Activated T-cell treated with anti-CD3 and anti-CD28 coated beads, Interleukin-2, amount 50 U/mL, for 72 hours (primary cell): ENCODE results near the gene BPIFB4. TPM values are rescaled to one million over a fixed set of nuclear protein-coding genes. Genes with fewer than 3 reads are reported as not detected.
"Not testable (repeated sequence)": the region's sequence is repeated elsewhere in the genome, so short reads cannot be mapped to it uniquely, and the experiment has no call there.

Experiments
- ATAC-seq, 2 donors: fragments of 150-1000 bp; cut with Tn5 transposase; replicated peaks in 1 of 2; 2 replicates each; pipeline ENCODE4 v1.10.0; 2021; ENCODE audit warnings: moderate library complexity in 2 of 2, mild to moderate bottlenecking in 1 of 2
- DNase-seq, 2 donors: peaks; one replicate each; pipeline ENCODE4 v3.0.0; 2021 to 2022; ENCODE audit warnings: mixed read lengths in 1 of 2
- H3K27ac Mint-ChIP-seq: one replicate; pipeline ENCODE4 v1.8.0; 2022; ENCODE audit warnings: mild to moderate bottlenecking, moderate library complexity, mixed read lengths
- H3K27me3 Mint-ChIP-seq: one replicate; pipeline ENCODE4 v1.8.0; 2022; ENCODE audit warnings: low read depth, mixed read lengths
- H3K36me3 Mint-ChIP-seq, 2 donors: one replicate each; pipeline ENCODE4 v1.8.0; 2022; ENCODE audit warnings: mixed read lengths in 2 of 2, mild to moderate bottlenecking in 1 of 2; ENCODE audit not compliant: insufficient read depth in 2 of 2
- H3K4me1 Mint-ChIP-seq: one replicate; pipeline ENCODE4 v1.8.0; 2022; ENCODE audit warnings: low read depth, mixed read lengths
- H3K4me3 Mint-ChIP-seq, 2 donors: one replicate each; pipeline ENCODE4 v1.8.0; 2022; ENCODE audit warnings: mild to moderate bottlenecking in 2 of 2, mixed read lengths in 2 of 2, moderate library complexity in 2 of 2
- H3K9me3 Mint-ChIP-seq, 2 donors: one replicate each; pipeline ENCODE4 v1.8.0; 2022; ENCODE audit warnings: mixed read lengths in 2 of 2
- total RNA-seq, 2 donors: library from RNA; stranded (reverse); gene quantifications; one replicate each; pipeline ENCODE4 v1.2.3, GENCODE V29; 2022

BPIFB4 gene
- total RNA-seq, 2 donors from 2014 or later: not detected

DNA sequence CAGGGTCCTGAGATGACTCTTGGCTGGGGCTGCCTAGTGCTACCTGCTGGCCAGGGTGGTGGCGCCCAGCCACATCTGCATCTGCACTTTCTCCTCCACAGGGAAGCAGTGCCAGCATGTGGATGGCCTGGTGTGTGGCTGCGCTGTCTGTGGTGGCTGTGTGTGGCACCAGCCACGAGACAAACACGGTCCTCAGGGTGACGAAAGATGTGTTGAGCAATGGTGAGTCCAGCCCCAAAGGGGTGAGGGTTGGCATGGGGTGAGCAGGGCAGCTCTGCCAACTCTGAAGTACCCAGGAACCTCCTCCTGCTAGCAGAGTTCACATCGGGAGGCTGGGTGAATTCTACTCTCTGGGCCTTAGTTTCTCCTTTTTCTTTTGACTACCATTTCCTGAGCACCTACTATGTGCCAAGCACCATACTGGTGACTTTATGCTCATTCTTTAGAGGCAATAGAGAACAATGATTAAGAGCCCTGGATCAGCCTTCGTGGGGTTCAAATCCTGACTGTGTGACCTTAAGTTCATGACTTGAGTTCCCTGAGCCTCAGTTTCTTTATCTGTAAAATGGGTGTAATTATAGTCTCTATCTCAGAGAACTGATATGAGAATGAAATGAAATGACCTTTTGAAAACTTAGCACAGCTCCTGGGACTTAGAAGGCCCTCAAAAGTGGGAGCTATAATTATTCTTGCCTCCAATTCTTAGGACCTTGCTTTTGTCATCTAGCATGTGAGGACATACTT lies 2.1 kb downstream of the BPIFB4 start:
- ATAC-seq (no peak), DNase-seq (no peak)
- Mint-ChIP-seq H3K36me3 (no peaks in the 10 kb centered on the region), H3K27me3 (no peaks in the 10 kb centered on the region), H3K4me1 (no peaks in the 10 kb centered on the region), H3K4me3 (no peak overlapping the region), H3K9me3 (no peaks in the 10 kb centered on the region), H3K27ac (no peak overlapping the region)

DNA sequence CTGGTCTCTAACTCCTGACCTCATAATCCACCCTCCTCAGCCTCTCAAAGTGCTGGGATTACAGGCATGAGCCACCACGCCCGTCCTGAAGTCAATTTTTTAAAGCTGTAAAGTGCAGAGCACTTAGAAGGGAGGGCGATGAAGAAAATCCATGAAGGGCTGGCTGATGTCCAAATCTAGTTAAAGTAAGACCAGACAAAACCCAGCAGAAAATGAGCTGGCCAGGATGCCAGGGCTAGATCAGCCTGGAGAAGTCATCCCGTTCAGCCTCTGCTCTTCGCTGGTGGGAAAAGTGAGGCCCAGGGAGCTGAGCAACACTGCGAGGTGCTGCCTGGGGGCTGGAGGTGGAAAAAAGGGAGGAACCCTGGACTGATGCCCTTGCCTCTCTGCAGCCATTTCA lies 3.1 kb downstream of the BPIFB4 start:
- Mint-ChIP-seq H3K9me3 (no peaks in the 10 kb centered on the region), H3K4me3 (no peak overlapping the region), H3K27me3 (no peaks in the 10 kb centered on the region), H3K36me3 (no peaks in the 10 kb centered on the region), H3K27ac (no peak overlapping the region), H3K4me1 (no peaks in the 10 kb centered on the region)
- DNase-seq (no peak), ATAC-seq (no peak)

DNA sequence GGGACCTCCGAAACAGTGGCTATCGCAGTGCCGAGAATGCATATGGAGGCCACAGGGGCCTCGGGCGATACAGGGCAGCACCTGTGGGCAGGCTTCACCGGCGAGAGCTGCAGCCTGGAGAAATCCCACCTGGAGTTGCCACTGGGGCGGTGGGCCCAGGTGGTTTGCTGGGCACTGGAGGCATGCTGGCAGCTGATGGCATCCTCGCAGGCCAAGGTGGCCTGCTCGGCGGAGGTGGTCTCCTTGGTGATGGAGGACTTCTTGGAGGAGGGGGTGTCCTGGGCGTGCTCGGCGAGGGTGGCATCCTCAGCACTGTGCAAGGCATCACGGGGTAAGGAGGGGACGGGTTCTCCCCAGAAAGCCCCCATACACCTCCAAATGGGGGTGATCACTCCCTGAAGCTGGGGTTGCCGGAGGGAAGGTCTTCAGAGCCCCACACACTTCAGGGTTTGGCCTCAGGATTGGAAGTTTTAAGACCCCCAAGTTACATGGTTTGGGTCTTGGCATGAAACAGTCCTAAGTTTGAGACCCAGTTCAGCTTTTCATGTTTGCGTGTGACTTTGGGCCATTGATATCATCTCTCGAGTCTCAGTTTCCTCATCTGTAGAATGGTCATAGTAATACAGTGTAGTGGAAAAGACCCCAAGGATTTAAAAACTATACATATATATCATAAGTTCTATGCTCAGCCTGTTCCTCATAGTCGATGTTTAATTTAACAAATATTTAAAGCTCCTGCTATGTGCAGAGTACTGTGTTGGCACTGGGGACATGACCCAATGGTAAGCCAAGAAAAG lies 4.3 kb downstream of the BPIFB4 start:
- Mint-ChIP-seq H3K4me3 (no peak overlapping the region), H3K9me3 (no peaks in the 10 kb centered on the region), H3K36me3 (no peaks in the 10 kb centered on the region), H3K4me1 (no peaks in the 10 kb centered on the region), H3K27ac (no peak overlapping the region), H3K27me3 (no peaks in the 10 kb centered on the region)
- DNase-seq (no peak), ATAC-seq (no peak)

DNA sequence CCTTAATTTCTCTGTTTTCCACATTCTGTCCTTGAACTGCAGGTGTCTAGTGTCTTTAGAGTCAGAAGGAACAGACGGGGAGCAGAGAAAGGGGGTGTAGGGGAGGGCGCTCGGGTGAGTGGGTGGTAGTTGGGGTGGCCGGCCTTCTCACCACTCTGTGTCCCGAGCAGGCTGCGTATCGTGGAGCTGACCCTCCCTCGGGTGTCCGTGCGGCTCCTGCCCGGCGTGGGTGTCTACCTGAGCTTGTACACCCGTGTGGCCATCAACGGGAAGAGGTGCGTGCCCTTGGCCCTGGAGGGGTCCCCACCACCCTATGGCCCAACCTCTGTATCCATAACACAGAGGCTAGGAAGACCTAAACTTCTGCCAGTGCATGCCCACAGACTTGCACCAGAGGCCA lies 5.3 kb downstream of the BPIFB4 start:
- no peak for ATAC-seq
- H3K4me1 Mint-ChIP-seq: no peaks in the 10 kb centered on the region
- no peaks in the 10 kb centered on the region for H3K27me3 Mint-ChIP-seq
- H3K36me3 Mint-ChIP-seq: no peaks in the 10 kb centered on the region
- no peak overlapping the region for H3K4me3 Mint-ChIP-seq
- no peak overlapping the region for H3K27ac Mint-ChIP-seq
- no peak for DNase-seq
- H3K9me3 Mint-ChIP-seq: no peaks in the 10 kb centered on the region

DNA sequence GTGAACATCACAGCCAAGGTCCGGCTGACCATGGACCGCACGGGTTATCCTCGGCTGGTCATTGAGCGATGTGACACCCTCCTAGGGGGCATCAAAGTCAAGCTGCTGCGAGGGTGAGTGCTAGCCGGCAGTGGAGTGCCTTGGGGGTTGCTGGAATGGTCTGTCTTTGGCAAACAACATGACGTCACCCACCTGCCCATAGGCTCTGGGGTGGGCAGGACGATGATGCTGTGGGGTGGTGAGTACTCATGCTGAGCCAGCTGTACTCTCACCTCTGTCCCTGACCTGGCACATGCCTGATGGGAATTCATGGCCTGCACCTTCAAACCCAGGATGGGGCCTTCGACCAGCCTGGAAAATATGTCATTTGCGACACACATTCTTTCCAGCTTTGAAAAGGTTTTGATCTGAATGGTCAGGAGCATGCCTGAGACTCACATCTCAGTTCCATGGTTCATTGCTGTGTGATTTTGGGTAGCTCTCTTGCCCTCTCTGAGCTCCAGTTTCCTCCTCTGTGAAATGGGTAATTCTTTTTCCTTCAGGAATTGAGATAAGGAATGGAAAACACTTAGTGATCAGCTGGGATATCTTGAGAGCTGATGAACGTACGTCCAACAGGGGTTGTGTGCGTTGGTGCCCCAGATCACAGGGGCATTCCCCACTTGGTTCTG lies 6.7 kb downstream of the BPIFB4 start:
- ATAC-seq (no peak), DNase-seq (no peak)
- H3K36me3 Mint-ChIP-seq: no peaks in the 10 kb centered on the region
- no peak overlapping the region for H3K4me3 Mint-ChIP-seq
- H3K9me3 Mint-ChIP-seq: no peaks in the 10 kb centered on the region
- H3K4me1 Mint-ChIP-seq: no peaks in the 10 kb centered on the region
- H3K27me3 Mint-ChIP-seq: no peaks in the 10 kb centered on the region
- H3K27ac Mint-ChIP-seq: no peak overlapping the region

DNA sequence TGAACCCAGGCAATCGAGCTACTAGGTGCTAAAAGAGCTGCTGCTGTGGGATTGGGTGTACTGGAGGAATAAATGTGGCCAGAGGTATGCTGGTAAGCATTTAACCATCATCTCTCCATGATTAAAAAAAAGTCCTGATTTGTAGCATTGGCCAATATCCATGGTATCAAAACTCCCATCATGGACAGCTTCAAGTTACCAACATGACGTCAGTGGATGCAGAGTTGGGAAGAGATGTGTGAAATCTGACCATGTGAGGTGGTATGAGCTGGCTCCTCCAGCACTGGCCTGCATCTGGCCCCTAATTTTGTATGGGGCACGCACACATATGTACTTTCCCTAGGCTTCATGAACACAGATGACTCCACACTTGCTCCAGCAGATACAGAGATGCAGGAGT lies 11.7 kb downstream of the BPIFB4 start:
- Mint-ChIP-seq H3K4me3 (no peak overlapping the region), H3K27ac (no peak overlapping the region), H3K4me1 (no peaks in the 10 kb centered on the region)

DNA sequence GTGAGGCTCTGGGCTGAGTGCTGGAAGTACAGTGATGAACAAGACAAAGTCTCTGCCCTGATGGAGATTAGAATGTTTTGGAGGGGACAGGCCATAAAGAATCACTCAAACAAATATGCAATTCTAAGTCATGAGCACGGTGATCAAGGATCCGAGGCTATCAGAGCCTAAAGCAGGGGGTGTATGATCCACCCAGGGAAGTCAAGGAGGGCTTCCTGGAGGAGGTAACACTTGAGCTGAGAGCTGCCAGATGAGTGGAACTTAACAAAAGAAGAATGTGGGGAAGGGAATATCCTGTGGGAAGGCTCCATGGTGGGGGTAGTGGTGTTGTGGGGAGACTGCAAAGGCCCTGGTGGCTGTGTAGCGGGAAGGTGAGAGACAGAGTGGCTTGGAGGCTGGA lies 12.2 kb downstream of the BPIFB4 start:
- no peak overlapping the region for H3K4me3 Mint-ChIP-seq
- ATAC-seq: no peak
- no peak overlapping the region for H3K27ac Mint-ChIP-seq
- H3K27me3 Mint-ChIP-seq: no peaks in the 10 kb centered on the region
- H3K9me3 Mint-ChIP-seq: peaks cover 0 to 4% of the 10 kb centered on the region in 2 donors
- H3K36me3 Mint-ChIP-seq: no peaks in the 10 kb centered on the region
- no peaks in the 10 kb centered on the region for H3K4me1 Mint-ChIP-seq
- no peak for DNase-seq

More for the DNA sequence above, 11.7 kb downstream of the BPIFB4 start:
- Mint-ChIP-seq H3K27me3 (no peaks in the 10 kb centered on the region), H3K36me3 (no peaks in the 10 kb centered on the region), H3K9me3 (peaks cover 0 to 4% of the 10 kb centered on the region in 2 donors)
- no peak for DNase-seq
- no peak for ATAC-seq

DNA sequence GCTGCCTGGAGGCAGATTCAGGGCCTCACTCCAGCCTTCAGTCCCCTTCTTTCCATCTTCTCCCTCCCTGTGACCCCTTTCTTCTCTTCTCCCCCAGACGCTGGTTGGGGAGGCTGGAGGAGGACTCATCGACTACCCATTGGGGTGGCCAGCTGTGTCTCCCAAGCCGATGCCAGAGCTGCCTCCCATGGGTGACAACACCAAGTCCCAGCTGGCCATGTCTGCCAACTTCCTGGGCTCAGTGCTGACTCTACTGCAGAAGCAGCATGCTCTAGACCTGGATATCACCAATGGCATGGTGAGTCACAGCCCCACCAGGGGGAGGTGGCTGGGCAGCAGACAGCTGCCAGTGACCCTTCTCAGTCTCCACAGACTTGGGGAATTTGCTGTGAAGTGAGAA lies 12.9 kb downstream of the BPIFB4 start:
- H3K4me3 Mint-ChIP-seq: no peak overlapping the region
- ATAC-seq: no peak

DNA sequence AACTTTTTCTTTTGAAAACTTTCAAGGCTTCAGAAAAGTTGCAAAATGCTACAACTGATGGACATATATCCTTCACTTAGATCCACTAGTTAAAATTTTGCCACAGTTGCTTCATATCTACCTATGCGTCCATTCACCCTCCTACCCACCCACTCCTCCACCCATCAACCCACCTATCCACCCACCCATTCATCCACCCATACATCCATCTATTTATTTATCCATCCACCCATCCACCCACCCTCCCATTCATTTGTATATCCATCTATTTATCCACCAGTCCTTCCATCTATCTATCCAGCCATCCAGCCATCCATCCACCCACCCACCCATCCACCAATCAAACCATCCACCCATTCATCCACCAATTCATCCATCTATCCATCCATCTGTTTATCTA lies 13.6 kb downstream of the BPIFB4 start:
- no peak overlapping the region for H3K4me3 Mint-ChIP-seq
- no peaks in the 10 kb centered on the region for H3K27me3 Mint-ChIP-seq
- peaks cover 0 to 4% of the 10 kb centered on the region in 2 donors for H3K9me3 Mint-ChIP-seq
- no peaks in the 10 kb centered on the region for H3K36me3 Mint-ChIP-seq
- no peak for ATAC-seq
- H3K4me1 Mint-ChIP-seq: no peaks in the 10 kb centered on the region
- H3K27ac Mint-ChIP-seq: no peak overlapping the region
- DNase-seq: no peak

More for the DNA sequence above, 12.9 kb downstream of the BPIFB4 start:
- Mint-ChIP-seq H3K36me3 (no peaks in the 10 kb centered on the region), H3K9me3 (peaks cover 0 to 4% of the 10 kb centered on the region in 2 donors), H3K27me3 (no peaks in the 10 kb centered on the region), H3K4me1 (no peaks in the 10 kb centered on the region), H3K27ac (no peak overlapping the region)
- DNase-seq: no peak

DNA sequence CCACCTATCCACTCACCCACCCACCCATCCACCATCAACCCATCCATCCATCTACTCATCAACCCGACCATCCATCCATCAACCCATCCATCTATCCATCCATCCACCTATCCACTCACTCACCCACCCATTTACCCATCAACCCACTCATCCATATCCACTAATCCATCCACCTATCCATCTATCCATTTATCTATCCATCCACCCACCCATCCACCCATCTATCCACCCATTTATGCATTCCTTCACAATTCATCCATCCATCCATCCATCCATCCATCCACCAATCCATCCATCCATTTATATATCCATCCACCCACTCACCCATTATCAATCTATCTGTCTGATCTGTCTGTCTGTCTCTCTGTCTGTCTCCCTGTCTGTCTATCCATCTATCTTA lies 14.1 kb downstream of the BPIFB4 start:
- H3K4me3 Mint-ChIP-seq: no peak overlapping the region
- H3K27ac Mint-ChIP-seq: no peak overlapping the region
- H3K9me3 Mint-ChIP-seq: peaks cover 0 to 4% of the 10 kb centered on the region in 2 donors
- no peaks in the 10 kb centered on the region for H3K27me3 Mint-ChIP-seq
- ATAC-seq (no peak), DNase-seq (no peak)
- H3K36me3 Mint-ChIP-seq: no peaks in the 10 kb centered on the region
- no peaks in the 10 kb centered on the region for H3K4me1 Mint-ChIP-seq

DNA sequence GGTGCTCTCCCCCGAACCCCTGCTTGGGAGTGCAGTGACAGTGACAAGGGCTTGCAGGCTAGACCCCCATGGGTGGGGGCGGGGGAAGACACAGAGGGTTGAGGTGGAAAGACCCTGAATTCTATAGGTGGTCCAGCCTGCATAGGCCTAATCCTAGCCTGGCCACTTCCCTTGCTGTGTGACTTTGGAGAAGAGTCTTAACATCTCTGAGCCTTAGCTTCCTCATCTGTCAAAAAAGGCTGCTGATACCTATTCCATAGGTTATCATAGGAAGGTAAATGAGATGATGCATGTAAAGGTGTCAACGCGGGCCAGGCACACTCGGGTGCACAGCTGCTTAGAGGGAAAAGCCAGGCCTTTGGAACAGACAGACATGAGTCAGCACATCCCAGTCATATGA lies 15.8 kb downstream of the BPIFB4 start:
- DNase-seq (no peak), ATAC-seq (no peak)
- no peaks in the 10 kb centered on the region for H3K27me3 Mint-ChIP-seq
- no peak overlapping the region for H3K4me3 Mint-ChIP-seq
- no peaks in the 10 kb centered on the region for H3K36me3 Mint-ChIP-seq
- H3K27ac Mint-ChIP-seq: no peak overlapping the region
- H3K9me3 Mint-ChIP-seq: peaks cover 0 to 4% of the 10 kb centered on the region in 2 donors
- no peaks in the 10 kb centered on the region for H3K4me1 Mint-ChIP-seq

DNA sequence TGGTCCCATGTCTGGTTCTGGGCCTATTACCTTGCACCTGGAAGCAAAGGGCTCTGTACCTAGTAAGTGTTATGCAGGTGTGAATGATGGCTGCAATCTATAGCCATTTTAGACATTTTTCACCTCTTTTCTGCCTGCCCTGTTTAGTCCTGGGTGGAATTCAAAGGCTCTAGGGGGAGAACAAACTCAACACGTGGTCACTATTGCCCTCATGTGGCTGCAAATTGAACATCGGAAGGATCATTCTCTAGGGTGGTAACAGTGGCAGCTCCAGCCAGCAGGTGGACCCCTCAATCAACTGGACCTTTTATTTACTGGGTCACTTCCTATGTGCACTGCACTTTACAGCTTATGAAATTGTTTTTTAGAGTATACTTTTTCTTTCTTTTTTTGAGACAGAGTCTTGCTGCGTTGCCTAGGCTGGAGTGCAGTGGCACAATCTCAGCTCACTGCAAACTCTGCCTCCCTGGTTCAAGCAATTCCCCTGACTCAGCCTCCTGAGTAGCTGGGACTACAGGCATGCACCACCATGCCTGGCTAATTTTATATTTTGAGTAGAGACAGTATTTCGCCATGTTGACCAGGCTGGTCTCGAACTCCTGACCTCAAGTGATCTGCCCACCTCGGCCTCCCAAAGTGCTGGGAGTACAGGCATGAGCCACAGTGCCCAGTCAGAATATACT lies 16.6 kb downstream of the BPIFB4 start:
- H3K27ac Mint-ChIP-seq, H3K9me3 Mint-ChIP-seq, H3K4me1 Mint-ChIP-seq, H3K27me3 Mint-ChIP-seq, H3K4me3 Mint-ChIP-seq, H3K36me3 Mint-ChIP-seq: not testable (repeated sequence)
- ATAC-seq (peak; percentile 71 to 80), DNase-seq (peak; percentile 50 to 51)

DNA sequence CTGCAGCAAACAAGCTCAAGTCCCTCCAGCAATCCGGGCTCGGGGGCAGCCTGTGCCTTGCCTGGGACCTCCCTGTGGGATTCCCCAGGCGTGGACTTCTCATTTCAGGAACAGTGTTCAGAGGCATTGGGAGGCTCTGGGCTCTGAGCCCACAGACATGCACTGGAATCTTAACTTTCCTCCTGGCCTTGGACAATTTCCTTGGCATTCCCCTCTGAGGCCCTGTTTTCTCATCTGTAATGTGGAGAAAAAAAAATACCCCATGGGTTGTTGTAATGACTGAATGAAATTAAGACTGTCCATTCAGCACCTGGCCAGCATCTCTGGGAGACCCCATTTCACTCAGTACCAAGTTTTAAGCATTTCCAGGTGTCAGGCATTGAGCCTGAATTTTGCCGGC lies 17.6 kb downstream of the BPIFB4 start:
- ATAC-seq (no peak), DNase-seq (no peak)
- H3K4me1 Mint-ChIP-seq: no peaks in the 10 kb centered on the region
- H3K4me3 Mint-ChIP-seq: no peak overlapping the region
- H3K27me3 Mint-ChIP-seq: no peaks in the 10 kb centered on the region
- H3K36me3 Mint-ChIP-seq: no peaks in the 10 kb centered on the region
- H3K27ac Mint-ChIP-seq: no peak overlapping the region
- peaks cover 0 to 4% of the 10 kb centered on the region in 2 donors for H3K9me3 Mint-ChIP-seq
